NCI-H446 (cell line): ENCODE results near the gene HOXA5.

Source experiments
- DNase-seq, 2 experiments: peaks; one replicate each; lab custom pipeline; 2025; lab: John Stamatoyannopoulos, UW

The HOXA5 gene

DNA sequence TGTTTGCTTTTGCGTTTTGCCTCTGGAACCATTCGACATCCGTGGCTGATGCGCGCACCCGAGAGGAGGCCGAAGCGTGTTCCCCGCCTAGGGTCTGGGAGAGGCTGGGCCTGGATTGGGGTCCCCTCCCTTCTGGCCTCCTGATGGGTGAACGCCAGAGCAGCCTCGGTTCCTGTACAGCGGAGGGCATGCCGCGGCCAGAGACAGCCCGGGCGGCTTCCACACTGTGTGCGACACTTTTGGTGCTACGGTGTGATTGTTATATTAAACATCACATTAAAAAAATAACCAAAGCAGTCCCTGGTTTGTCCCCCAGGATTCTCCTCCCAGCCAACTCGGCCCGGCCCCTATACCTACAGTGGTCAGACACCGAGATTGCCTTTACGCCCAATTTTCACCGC, 16.7 kb upstream of the HOXA5 start:
- no peak for DNase-seq

DNA sequence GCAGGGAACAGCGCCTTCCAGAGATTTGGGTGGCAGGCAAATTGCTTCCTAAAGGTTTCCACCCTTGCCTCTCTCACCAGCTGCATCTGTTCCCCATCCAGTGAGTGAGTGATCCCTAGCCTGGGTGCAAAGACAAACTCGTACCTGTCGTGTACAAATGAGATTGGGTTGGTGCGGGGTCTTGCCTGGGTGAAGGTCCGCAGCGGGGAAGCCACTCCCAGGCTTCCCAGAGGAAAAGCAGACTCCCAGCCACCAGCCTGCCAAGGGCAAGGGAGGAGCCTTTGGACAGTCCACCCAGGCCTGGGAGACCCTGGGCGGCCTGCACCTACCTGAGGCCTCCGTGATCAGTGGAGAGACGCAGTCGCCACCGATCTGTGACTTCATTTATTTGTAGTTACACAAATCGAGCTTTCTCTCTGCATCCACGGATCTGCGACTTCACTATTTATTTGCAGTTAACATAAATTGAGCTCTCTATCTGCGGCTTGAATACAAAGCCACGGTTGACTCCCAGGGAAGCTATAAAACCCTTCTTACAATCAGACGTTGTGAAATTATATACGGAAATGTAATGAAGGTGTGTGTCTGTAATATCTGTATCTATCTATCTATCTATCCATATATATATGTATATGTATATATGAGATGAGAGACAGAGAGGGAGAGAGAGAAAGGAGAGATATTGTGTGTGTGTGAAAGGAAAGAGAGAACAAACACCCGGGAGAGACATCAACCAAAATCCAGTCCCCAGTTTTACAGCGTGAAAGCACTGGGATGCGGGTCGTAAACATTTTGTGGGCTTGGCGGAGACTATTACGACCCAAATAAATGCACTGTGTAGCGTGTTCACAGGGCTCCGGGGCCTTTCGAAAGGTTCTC, 16.0 kb upstream of the HOXA5 start:
- no peak for DNase-seq

DNA sequence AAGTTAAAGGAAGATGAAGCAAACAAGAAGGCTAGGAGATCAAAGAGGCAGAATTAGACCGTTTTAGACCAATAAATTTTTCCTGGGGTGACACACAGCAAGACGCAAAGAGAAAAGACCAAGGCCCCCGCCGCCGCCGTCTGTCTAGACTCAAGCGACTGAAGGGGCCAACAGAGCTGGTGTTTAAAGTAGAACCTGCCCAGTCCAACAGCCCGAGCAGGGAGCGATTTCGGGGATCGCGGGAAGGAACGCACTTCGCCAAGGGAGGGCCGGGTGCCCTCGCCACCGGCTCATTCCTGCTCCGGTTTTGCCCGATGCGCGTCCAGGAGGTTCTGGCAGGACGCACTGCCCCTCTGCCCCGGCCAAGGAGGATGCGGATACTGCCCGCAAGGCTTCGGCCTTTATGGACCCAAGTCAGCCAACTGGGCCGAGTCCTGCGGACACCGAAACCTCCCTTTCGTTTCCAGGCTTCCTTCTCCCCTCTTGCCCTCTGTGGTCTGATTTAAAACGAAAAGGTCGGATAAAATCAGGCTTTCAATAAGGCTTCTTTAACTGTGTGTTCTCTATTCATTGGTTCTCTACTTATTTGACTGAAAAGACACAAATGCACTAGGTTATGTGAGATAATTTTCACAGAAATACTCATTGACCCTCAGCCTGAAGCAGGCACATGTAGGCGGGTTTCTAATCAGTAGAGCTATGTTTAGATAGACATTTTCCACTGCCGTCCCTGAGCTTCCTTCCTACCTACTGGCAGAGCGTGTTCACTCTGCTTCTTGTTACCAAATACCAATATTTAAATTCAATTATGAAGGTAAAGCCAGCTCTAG, 15.2 kb upstream of the HOXA5 start:
- no peak for DNase-seq

DNA sequence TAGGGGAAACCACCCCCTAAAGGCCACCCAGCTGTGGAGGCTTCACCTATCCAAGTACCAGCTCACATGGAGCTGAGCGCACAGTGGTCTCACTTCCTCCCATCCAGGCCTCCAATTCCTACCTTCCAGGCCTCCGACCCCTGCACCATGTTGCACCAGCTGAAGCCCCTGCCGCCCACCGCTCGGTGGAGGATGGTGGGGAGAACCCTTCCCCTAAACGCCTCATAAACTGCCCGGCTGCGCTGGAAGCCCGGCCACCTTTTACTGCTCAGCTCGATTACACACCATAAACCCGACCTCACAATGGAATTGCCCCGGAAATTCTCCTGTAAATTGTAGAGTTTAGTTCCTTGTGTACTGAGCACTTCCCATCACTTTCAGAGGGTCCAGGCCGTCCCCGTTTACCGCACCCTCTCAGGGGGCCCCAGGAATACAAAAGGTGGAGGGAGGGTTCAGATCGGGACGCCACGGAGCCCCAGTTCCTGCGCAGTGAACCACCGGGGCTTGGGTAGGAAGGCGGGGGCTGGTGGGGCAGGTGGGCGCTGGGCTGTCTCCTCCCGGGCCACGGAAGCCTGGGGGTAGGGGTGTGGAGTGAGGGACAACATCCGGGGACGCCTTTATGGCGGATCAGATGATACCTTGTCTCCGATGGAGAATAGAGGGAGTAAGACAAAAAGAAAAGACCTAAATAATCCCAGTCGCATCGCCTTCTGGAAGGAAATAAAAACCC, 14.4 kb upstream of the HOXA5 start:
- no peak for DNase-seq

DNA sequence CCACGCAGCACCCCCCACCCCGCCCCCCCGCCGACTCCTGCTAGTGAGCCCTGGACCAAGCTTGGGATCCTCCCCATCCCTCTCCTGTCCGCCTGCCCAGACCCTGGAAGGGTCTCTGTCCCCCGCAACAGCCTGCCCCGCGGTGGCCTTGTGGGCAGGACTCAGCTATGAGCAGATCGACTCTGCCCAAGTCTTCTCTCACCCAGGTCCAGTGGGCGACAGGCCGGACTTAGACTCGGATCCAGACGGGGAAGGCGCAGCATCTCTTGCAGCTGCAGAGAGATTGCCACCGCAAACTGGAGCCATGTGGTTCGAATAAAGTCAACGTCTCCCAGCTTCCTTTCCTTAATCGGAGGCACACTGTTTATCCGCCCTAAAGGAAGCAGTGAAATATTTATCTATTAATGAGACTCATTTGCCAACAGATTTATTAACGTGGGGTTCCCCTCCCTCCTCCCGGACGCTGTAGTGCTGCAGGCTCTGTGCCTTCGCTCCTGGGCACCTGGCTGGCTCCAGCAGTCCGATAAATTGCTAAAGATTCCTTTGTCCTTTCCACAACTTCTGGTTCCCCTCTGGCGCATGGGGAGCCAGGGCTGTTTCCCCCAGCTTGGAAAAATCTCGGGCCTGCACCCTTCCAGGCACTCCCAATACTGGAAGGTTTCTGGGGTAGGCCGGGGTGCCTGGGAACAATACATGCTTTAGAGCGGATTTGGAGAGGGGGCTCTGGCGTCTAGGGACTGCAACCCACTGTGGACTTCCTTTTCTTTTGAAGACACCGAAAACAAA, 13.6 kb upstream of the HOXA5 start:
- no peak for DNase-seq

DNA sequence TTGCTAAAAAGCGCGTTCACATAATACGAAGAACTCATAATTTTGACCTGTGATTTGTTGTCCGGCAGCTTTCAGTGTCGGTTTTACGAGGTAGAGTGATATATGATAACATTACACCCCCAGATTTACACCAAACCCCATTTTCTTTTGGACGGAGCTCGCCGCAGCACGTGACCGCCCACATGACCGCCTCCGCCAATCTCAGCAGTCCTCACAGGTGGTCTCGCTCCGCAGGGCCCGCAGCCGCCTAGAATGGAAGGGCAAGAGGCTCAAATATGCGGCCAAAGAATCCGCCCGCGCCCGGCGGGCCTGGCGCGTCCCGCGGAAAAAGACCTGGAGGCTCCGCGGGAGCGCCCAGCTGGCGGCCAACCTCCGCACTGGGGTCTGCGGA, 13.0 kb upstream of the HOXA5 start, which contains the start of gene HOXA7:
Gene HOXA7 (minus strand): TSS at position 168 of the 391 bp plus-strand sequence. CDS start 130 bp downstream, at position 38.
- DNase-seq: peak; percentile 45 to 75

DNA sequence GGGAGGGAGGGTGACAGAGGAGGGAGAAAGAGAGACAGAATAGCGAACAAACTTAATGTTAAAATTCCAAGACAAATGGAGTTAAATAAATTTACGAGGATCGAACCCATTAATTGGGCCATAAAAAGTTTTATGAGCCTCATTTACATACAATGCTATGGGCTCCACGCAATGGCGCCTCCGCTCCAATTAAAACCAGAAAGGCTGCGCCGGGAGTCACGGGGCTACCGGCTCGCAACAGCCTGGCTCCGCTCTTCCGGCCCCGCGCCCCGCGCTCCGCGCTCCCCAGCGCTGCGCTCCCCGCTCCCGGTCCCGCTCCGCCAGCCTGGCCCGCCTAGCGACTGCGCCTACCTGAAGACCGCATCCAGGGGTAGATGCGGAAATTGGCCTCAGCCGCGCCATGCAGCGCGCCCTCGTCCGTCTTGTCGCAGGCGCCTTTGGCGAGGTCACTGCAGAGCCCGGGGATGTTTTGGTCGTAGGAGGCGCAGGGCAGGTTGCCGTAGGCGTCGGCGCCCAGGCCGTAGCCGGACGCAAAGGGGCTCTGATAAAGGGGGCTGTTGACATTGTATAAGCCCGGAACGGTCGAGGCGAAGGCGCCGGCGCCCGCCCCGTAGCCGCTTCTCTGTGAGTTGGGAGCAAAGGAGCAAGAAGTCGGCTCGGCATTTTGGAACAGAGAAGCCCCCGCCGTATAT, 12.5 kb upstream of the HOXA5 start:
- DNase-seq: peak in 1 of 2 experiments; percentile 36

DNA sequence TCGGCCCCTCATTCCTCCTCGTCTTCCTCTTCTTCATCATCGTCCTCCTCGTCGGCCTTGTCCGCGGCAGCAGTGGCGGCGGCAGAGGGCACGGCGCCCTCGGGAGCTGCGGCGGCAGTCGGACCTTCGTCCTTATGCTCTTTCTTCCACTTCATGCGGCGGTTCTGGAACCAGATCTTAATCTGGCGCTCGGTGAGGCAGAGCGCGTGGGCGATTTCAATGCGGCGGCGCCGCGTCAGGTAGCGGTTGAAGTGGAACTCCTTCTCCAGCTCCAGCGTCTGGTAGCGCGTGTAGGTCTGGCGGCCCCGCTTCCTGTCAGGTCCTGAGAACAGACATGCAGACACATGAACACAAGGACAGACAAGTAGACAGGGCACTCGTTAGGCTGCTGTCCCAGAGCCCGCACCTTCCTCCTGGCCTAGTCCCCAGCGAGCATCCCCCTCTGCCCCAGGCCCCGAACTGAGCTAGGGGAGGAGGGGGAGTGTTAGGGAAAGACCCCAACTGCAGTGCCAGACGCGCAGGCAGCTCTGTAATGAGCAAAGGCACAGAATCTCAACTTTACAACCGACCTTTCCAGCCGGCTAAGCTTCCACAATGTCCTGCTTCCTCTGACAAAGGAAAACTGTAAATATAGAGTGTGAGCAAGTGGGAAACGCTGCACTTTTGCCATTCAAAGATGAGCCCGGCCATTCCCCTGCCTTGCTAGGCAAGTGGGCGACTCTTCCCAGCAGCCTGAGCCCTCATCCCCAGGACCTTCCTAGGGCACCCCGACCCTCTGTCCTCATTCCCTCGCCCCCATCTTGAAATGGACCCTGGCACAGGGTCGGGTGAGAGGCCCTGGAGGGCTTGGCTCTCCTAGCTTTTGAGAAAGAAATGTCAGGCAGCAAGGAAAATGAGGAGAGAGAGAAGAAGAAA, 11.7 kb upstream of the HOXA5 start:
- DNase-seq: no peak

DNA sequence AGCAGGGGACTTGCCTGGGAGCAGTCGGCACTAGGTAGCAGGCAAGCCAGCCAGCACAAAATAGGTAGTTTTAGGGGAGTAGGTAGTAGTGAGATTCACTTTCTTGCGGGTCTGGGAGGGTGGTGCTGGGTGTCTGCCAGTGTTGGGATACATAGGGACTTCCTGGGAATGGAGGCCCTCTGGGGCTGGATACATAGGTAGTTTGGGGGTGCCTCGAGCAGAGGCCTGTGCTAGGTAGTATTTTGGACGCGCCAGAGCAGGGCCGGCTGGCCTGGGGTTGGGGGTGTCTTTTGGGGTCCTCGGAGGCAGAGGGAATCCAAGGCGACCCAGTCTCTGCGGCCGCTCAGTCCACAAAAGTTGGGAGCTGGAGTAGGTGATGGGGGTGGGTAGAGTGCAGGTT, 10.9 kb upstream of the HOXA5 start:
- no peak for DNase-seq

DNA sequence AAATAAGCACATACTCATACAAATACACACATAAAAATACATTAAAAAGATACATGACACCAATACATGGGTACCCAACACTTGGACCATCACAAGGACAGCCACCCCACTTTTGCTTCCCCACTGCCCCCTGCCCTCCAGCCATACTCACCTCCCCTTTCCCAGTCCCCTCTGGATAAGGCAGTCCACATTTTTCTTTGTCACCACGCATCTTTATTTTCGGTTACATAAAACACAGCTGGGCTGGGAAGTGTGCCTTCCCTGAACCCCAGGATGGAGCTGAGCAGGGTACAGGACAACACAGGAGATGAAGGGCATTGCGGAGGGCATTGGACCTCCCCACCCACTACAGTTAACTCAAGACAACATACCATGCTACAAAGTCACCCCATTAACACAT, 10.0 kb upstream of the HOXA5 start:
- no peak for DNase-seq

DNA sequence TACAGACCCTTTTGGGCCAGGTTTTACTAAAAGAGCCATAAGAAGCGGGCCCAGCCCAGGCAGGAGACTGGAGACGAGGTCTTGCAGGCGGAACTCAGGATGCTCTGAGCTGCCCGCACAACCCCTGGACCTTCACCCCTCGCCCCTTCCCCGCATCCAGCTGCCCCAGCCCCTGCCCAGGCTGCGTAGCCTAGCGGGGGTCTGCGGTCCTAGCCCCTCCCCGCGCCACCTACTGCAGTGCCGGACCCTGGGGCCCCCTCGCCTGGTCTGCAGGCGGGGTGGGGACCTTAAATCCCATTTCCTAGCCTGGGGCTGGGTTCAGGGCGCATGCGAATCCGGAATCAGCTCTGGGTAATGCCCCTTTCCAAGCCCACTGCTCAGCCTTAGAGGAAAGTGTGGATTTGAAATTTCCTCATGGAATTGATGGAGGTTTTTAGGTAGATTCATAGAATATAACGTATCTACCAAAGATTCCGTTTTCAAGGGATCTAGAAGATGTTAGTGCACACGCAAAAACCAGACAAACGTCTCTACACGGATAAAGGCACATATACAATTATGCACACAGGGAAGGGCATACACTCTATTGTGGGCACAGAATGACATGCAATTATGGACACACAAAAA, 9.4 kb upstream of the HOXA5 start:
- DNase-seq: no peak

DNA sequence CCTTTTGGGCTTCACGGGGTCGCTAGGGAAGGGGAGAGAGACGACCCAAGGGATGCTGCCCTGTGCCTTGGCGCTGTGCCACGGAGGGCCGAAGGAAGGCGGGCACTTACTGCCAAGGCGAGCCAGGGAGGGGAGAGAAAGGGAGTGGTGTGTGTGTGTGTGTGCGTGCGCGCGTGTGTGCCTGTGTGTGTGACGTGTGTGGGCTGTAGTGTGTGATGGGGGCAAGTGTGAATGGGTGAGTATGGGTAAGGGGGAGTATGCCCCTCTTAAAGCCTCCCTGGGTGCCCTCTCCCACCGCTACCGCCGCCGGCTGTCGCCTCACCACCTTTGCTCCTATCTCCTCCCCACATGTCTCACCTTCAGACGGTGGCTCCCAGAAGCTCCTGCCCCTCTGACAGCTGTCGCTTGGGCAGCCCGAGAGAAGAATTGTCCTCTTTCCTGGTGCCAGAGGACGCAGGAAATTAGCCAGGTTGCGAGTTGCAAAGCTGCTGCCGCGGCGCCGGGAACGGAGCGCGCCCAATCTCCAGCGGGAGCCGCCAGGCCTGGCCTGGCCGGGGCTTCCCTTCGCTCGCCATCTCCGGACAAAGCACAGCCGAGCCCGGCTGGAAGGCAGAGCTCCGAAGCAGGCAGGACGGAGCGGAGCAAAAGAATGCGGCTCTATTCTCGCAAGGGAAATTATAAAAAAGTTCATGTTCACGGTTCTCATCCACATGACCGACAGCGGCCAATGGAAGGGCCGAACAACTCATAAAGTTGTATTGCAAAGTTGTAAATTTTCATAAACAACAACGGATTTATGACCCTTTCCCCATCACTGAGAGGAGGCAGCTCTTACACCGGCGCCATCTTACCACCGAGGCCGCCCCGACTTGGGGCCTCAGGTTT, 8.7 kb upstream of the HOXA5 start, which contains the start of gene HOXA3:
Gene HOXA3 (minus strand): TSS at position 653 of the 885 bp plus-strand sequence. CDS start 41,943 bp downstream, outside the sequence.
- DNase-seq: no peak

DNA sequence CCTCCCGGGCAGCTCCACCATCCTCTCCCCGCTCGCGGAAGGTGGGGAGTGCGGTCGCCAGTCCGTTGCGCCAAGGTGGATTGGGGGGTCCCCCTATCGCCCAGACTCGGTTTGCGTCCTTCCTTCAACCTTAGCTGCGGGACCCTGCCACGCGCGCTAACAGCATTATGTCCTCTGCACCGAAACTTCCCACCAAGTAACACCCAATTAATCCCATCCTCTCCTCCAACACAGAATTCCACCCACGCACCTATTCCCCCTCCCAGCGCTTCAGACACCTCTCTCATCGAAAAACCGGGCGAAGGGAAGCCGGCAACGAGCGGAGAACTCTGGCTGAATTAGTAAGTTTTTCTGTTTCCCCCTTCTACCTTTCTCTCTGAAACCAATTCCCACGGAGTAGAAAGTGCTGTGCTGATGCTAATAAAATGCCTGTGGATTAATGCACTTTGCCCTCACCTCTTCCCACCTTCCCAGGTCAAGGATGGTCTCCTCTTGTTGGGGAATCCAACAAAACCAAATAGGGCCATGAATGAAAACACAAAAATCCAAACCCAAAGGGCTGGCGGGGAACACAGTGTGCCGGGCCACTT, 8.0 kb upstream of the HOXA5 start:
- DNase-seq: no peak

DNA sequence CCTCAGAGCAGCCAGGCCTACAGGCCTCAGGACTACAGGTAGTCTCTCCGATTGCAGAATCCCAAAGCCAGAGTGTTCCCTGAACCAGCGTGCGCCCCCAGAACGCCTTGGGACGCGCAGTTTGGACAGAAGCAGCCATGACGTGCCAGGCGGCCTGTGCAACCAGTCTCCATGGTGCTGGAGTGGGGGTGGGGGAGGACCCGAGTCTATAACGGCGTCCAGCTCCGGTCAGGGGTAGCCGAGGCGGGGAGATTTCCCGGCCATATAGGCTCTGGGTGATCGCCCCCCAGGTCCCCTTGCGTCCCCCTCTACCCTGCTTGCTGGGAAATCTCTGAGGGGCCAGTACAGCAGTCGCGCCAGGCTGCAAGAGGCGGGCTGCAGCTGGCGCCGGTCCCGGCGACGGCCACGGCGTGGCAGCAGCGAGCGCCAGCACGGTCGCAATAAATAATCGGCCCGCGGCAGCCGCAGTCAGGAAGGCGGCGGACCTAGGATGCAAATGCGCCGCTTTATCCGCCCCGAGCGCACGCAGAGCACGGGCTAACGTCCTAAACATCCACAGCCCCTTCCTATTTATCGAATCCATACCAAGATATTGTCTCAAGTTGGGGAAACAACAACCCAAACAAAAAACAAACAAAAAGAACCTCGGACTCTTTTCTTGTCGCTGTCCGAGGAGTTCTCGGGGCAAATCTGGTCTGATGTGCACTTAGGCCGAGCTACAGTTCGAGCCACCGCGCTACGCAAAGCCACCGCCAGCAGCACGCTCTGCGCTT, 7.3 kb upstream of the HOXA5 start:
- DNase-seq: peak; percentile 81 to 89

DNA sequence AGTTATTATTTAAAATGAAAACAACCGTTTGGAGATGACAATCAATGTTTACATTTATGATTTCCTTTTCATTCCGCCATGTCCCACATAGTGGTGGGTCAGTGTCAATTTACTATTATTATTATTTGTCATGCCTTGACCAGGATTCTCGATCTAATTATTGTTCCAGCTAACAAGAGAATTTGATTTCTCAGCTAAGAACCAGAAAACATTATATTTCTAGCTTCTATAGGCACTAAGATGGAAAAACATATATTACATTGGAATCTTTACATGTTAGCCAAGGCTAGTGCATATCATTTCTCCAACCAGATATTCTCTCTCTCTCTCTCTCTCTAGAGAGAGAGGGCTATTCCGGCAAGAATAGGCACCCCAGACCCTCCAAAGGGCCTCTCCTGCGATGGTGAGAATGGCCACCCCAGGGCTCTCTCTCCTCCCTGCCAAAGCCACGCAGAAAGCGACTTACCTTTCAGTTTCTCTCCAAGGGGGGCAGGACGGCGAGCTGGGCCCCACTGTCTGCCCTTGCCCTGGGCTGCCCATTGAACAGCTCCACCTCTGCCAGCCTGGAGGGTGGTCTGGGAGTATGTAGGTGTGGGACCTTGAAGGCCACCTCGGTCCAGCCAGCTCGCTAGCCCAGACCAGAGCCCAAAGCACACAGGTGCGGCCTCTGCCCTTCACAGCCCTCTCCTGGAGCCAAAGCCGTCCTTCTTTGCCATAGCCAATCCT, 6.5 kb upstream of the HOXA5 start:
- no peak for DNase-seq
